ENCODE data around the gene ABLIM3. TPM values are rescaled to one million over a fixed set of nuclear protein-coding genes. Genes with fewer than 3 reads are reported as not detected.

ABLIM3 gene
- total and polyA plus RNA-seq, 2 of the 8 experiments (the other 6 are each of a cell fraction or from before 2014, with no cell fraction given) = 0.36 to 0.56 TPM

GRCh38 chr5:149277801-149278200 lies 136.5 kb downstream of the ABLIM3 start (continued):
- TF ChIP-seq CHD7 (IDR thresholded peaks at IDR 0.05; ENCODE audit: insufficient replicate concordance, low read length) (no peak), YY1 (IDR thresholded peaks at IDR 0.05; ENCODE audit: low read depth, low read length) (no peak), KDM1A (IDR thresholded peaks at IDR 0.05; ENCODE audit: borderline replicate concordance, low read length) (no peak), CHD1 (IDR thresholded peaks at IDR 0.05; ENCODE audit: low read depth, low read length) (no peak), CBX5 (IDR thresholded peaks at IDR 0.05; ENCODE audit: low read depth, low read length) (no peak), NRF1 (IDR thresholded peaks at IDR 0.05; ENCODE audit: low read depth, low read length) (no peak), NANOG (IDR thresholded peaks at IDR 0.05; ENCODE audit: insufficient read depth, low read depth, low read length, poor library complexity, severe bottlenecking) (no peak)
